ENCODE measurements around the gene STX2. TPM values are rescaled to one million over a fixed set of nuclear protein-coding genes. Genes with fewer than 3 reads are reported as not detected.

The STX2 gene
- total and polyA plus RNA-seq, 10 of the 15 experiments (the other 5 are each of a cell fraction or from before 2014, with no cell fraction given) = 6.0 to 22.2 (median 10.0) TPM

GRCh38 chr12:130839770-130840404 lies 837 bp upstream of the STX2 start:
- H3K4me1 ChIP-seq (ENCODE audit: control insufficient read depth, insufficient read depth, low read length) = peaks cover 5% of the 10 kb centered on the region
- peak overlapping the region; percentile 80 for H2AFZ ChIP-seq (ENCODE audit: control insufficient read depth, low read depth, low read length)
- H3K27ac ChIP-seq (ENCODE audit: control insufficient read depth, insufficient read depth) = no peak overlapping the region
- POLR2A ChIA-PET = no interaction called here
- FAIRE-seq (no peak), DNase-seq (ENCODE audit: low read depth, low spot score) (no peak), ATAC-seq (no peak)
- RAD21 ChIA-PET (ENCODE audit: unreplicated experiment) = no interaction called here
- H3K27me3 ChIP-seq (replicated peaks in 1 of 2; ENCODE audit: control insufficient read depth in 2 of 2, insufficient read depth in 2 of 2, low read length in 1 of 2) = no peaks in the 10 kb centered on the region
- no peak overlapping the region for H3K9ac ChIP-seq (ENCODE audit: control insufficient read depth, insufficient read depth, low read length)
- no TSS peak for BruUV-seq (replicated peaks)
- peak overlapping the region; percentile 65; the same call in 1 of the 2 replicates for H3K4me3 ChIP-seq
- no peaks in the 10 kb centered on the region for H4K20me1 ChIP-seq (ENCODE audit: control insufficient read depth, insufficient read depth)
- WGBS (ENCODE audit: insufficient coverage, insufficient replicate concordance, low lambda C conversion rate, missing lambda C conversion rate) = 74% methylated on average over 11 of the region's 11 CpGs
- CTCF ChIA-PET = interaction anchor here (1.0 kb wide), 1 partner anchor 31 kb away, joined by 4 read pairs; no protein-coding TSS in a partner anchor
- H3K9me3 ChIP-seq (replicated peaks; ENCODE audit: control insufficient read depth, insufficient read depth, low read length) = no peaks in the 10 kb centered on the region
- SMC1A ChIA-PET (ENCODE audit: uncharacterized antibody, unreplicated experiment) = no interaction called here
- in situ Hi-C loops (cut with MboI) = no loop called here
- H3K36me3 ChIP-seq (ENCODE audit: control insufficient read depth in 2 of 2, insufficient read depth in 2 of 2, low read length in 1 of 2) = no peaks in the 10 kb centered on the region
- H3K4me2 ChIP-seq (ENCODE audit: control insufficient read depth, insufficient read depth) = peak overlapping the region; percentile 78
- peaks cover 5% of the 10 kb centered on the region for H3K79me2 ChIP-seq (ENCODE audit: control insufficient read depth, insufficient read depth, low read length)
- TF ChIP-seq CHD2 (IDR thresholded peaks at IDR 0.05; ENCODE audit: borderline replicate concordance, low read depth, low read length) = no peak
- intact Hi-C loops (cut with micrococcal nuclease; ENCODE audit: unreplicated experiment) = loop anchor here (5.0 kb wide), 1 partner anchor 32 kb away; the partner anchor contains the start of gene RAN

- BruUV-seq (replicated peaks) = no TSS peak
- Histone ChIP-seq H3K27me3 (replicated peaks in 1 of 2; ENCODE audit: control insufficient read depth in 2 of 2, insufficient read depth in 2 of 2, low read length in 1 of 2) (no peaks in the 10 kb centered on the region), H3K4me2 (ENCODE audit: control insufficient read depth, insufficient read depth) (peak overlapping the region; percentile 61), H4K20me1 (ENCODE audit: control insufficient read depth, insufficient read depth) (no peaks in the 10 kb centered on the region), H3K9ac (ENCODE audit: control insufficient read depth, insufficient read depth, low read length) (peak overlapping the region; percentile 60), H3K9me3 (replicated peaks; ENCODE audit: control insufficient read depth, insufficient read depth, low read length) (no peaks in the 10 kb centered on the region), H3K4me1 (ENCODE audit: control insufficient read depth, insufficient read depth, low read length) (peaks cover 5% of the 10 kb centered on the region), H2AFZ (ENCODE audit: control insufficient read depth, low read depth, low read length) (peak overlapping the region; percentile 75), H3K4me3 (peak overlapping the region; percentile 87), H3K36me3 (ENCODE audit: control insufficient read depth in 2 of 2, insufficient read depth in 2 of 2, low read length in 1 of 2) (no peaks in the 10 kb centered on the region), H3K27ac (ENCODE audit: control insufficient read depth, insufficient read depth) (no peak overlapping the region; the same call in 1 of the 2 replicates), H3K79me2 (ENCODE audit: control insufficient read depth, insufficient read depth, low read length) (peaks cover 5% of the 10 kb centered on the region)
- POLR2A ChIA-PET = interaction anchor here (0.6 kb wide), 1 partner anchor 802 kb away, joined by 4 read pairs; no protein-coding TSS in a partner anchor
- 24% methylated on average over 28 of the region's 38 CpGs for WGBS (ENCODE audit: insufficient coverage, insufficient replicate concordance, low lambda C conversion rate, missing lambda C conversion rate)
- intact Hi-C loops (cut with micrococcal nuclease; ENCODE audit: unreplicated experiment) = loop anchor here (5.0 kb wide), 1 partner anchor 34 kb away; the partner anchor contains the start of gene RAN
- DNase-seq (ENCODE audit: low read depth, low spot score) (no peak), FAIRE-seq (no peak), ATAC-seq (peak; percentile 65)
- RAD21 ChIA-PET (ENCODE audit: unreplicated experiment) = no interaction called here
- CTCF ChIA-PET = interaction anchor here (4.7 kb wide), 1 partner anchor 13 kb away, joined by 33 read pairs; no protein-coding TSS in a partner anchor
- SMC1A ChIA-PET (ENCODE audit: uncharacterized antibody, unreplicated experiment) = interaction anchor here (1.5 to 1.7 kb wide), 2 partner anchors 19 to 20 kb away, joined by 3 to 5 read pairs; no protein-coding TSS in a partner anchor
- in situ Hi-C loops (cut with MboI) = no loop called here
- TF ChIP-seq ZNF24 (IDR thresholded peaks at IDR 0.05) (no peak), PKNOX1 (IDR thresholded peaks at IDR 0.05) (peak; percentile 38), DPF2 (IDR thresholded peaks at IDR 0.05) (no peak), BCL11A (IDR thresholded peaks at IDR 0.05; ENCODE audit: low read depth, low read length) (no peak), SMAD5 (IDR thresholded peaks at IDR 0.05; ENCODE audit: low read depth) (no peak), CBX5 (IDR thresholded peaks at IDR 0.05; ENCODE audit: low read depth) (no peak), YY1 (IDR thresholded peaks at IDR 0.05; ENCODE audit: low read depth, low read length) (no peak), RELB (IDR thresholded peaks at IDR 0.05; ENCODE audit: low read depth) (no peak), USF2 (IDR thresholded peaks at IDR 0.05; ENCODE audit: borderline replicate concordance, low read depth, low read length) (no peak)
These were observed 633 bp downstream of the STX2 start for GRCh38 chr12:130838284-130838950.

All from GM12878 (cell line).